K562 (cell line): Measurements from ENCODE around the gene DOK7. TPM values are rescaled to one million over a fixed set of nuclear protein-coding genes. Genes with fewer than 3 reads are reported as not detected.
A peak's percentile ranks its signal among the peaks of the same experiment; 100 is the strongest.
"Not testable (repeated sequence)": the region's sequence is repeated elsewhere in the genome, so short reads cannot be mapped to it uniquely, and the experiment has no call there.

Experiments used
- ATAC-seq: fragments of 200-7000 bp; cut with Tn5 transposase; 3 replicates; pipeline ENCODE4 v1.9.1; 2020; ENCODE audit warnings: moderate library complexity
- BruUV-seq: library from RNA; stranded (reverse); fragments of 400-500 nt; replicated peaks from 2 replicates; lab custom pipeline; 2021; lab: Mats Ljungman, UMichigan
- CTCF ChIA-PET: fragments of 300-600 bp; formaldehyde crosslinking; extraction: SDS; loops from one replicate; lab custom pipeline; 2021; ENCODE audit warnings: low intra/inter-chr PET ratio; lab: Yijun Ruan, JAX
- POLR2A ChIA-PET: fragments of 300-600, 350-650 bp; sonication (Branson Sonifier 250); formaldehyde crosslinking; extraction: SDS; loops from one replicate; lab custom pipeline; 2021; ENCODE audit warnings: antibody characterized with exemption, inconsistent platforms; lab: Yijun Ruan, JAX
- DNase-seq, 4 experiments: peaks; one replicate each; pipeline versions ENCODE4 v3.0.0 to v3.0.0-alpha.2; 2011 to 2018; ENCODE audit warnings: low spot score in 3 of 4, mixed read lengths in 3 of 4; ENCODE audit errors: extremely low read depth in 1 of 4
- FAIRE-seq: peaks from 2 replicates; lab custom pipeline; 2011; peaks lifted over from hg19 to GRCh38; lab: Jason Lieb, UNC
- H2AFZ ChIP-seq: 2 replicates; pipeline ENCODE4 v1.6.0; 2011; ENCODE audit warnings: low read depth, low read length, control low read depth, inconsistent platforms
- H3K27ac ChIP-seq: fragments of 200-600 bp; 3 replicates; pipeline ENCODE4 v1.8.0; 2011; ENCODE audit warnings: low read depth, mild to moderate bottlenecking, control low read depth, inconsistent platforms, low read length, moderate library complexity, mixed read lengths; ENCODE audit errors: extremely low read depth
- H3K27me3 ChIP-seq, 2 experiments: fragments of 300-600 bp in 1 of 2; 2 replicates in 1 of 2; 3 replicates in 1 of 2; pipeline versions ENCODE4 v1.6.0 to v1.8.0; 2011; ENCODE audit warnings: inconsistent platforms in 2 of 2, low read length in 2 of 2, mild to moderate bottlenecking in 1 of 2, mixed read lengths in 1 of 2, moderate library complexity in 1 of 2; ENCODE audit not compliant: control insufficient read depth in 2 of 2, insufficient read depth in 2 of 2
- H3K36me3 ChIP-seq: fragments of 300-600 bp; 3 replicates; pipeline ENCODE4 v1.8.0; 2011; ENCODE audit warnings: mild to moderate bottlenecking, low read length, inconsistent platforms; ENCODE audit not compliant: control insufficient read depth, insufficient read depth
- H3K4me1 ChIP-seq, 2 experiments: fragments of 200-600 bp in 1 of 2; replicated peaks in 1 of 2; 2 replicates in 1 of 2; 3 replicates in 1 of 2; pipeline versions ENCODE4 v1.5.1 to v1.8.0; 2011; ENCODE audit warnings: inconsistent platforms in 2 of 2, low read length in 2 of 2, mild to moderate bottlenecking in 1 of 2, mixed read lengths in 1 of 2, moderate library complexity in 1 of 2; ENCODE audit not compliant: control insufficient read depth in 2 of 2, insufficient read depth in 2 of 2
- H3K4me2 ChIP-seq: 2 replicates; pipeline ENCODE4 v1.6.1; 2011; ENCODE audit warnings: low read length, control low read depth, inconsistent platforms, mixed read lengths; ENCODE audit not compliant: insufficient read depth
- H3K4me3 ChIP-seq: fragments of 200-600 bp; sonication (generic), shearing (Covaris generic); 2 replicates; pipeline ENCODE4 v1.5.1; 2016; ENCODE audit warnings: control low read depth, inconsistent platforms
- H3K79me2 ChIP-seq: fragments of 200-600 bp; 3 replicates; pipeline ENCODE4 v1.8.0; 2011; ENCODE audit warnings: low read length, inconsistent platforms; ENCODE audit not compliant: control insufficient read depth, insufficient read depth
- H3K9ac ChIP-seq, 2 experiments: 2 replicates each; pipeline versions ENCODE4 v1.6.0 to v1.6.1; 2011; ENCODE audit warnings: low read depth in 2 of 2, low read length in 2 of 2, control low read depth in 1 of 2, inconsistent platforms in 1 of 2, mild to moderate bottlenecking in 1 of 2, mixed read lengths in 1 of 2; ENCODE audit not compliant: insufficient read depth in 1 of 2
- H3K9me1 ChIP-seq: one replicate; pipeline ENCODE4 v1.6.0; 2011; ENCODE audit warnings: inconsistent platforms, mild to moderate bottlenecking, low read length, moderate library complexity; ENCODE audit not compliant: control insufficient read depth, insufficient read depth
- H3K9me3 ChIP-seq: replicated peaks from 2 replicates; pipeline ENCODE4 v1.5.1; 2011; ENCODE audit warnings: low read depth, low read length, inconsistent platforms; ENCODE audit not compliant: control insufficient read depth, insufficient read depth
- H4K20me1 ChIP-seq: replicated peaks from 2 replicates; pipeline ENCODE4 v1.6.1; 2011; ENCODE audit warnings: low read length, inconsistent platforms, mixed read lengths; ENCODE audit not compliant: control insufficient read depth, insufficient read depth
- ATF1 ChIP-seq, 2 experiments: fragments of 450-650 bp in 1 of 2; IDR thresholded peaks; 2 replicates each; pipeline ENCODE4 v1.6.1; 2016; ENCODE audit warnings: missing compliant biosample characterization in 1 of 2, missing genetic modification characterization in 1 of 2
- CBX3 ChIP-seq, 2 experiments: IDR thresholded peaks; 1 replicate in 1 of 2; 2 replicates in 1 of 2; pipeline ENCODE4 v1.6.1; 2012; ENCODE audit warnings: inconsistent platforms in 2 of 2, low read length in 2 of 2, borderline replicate concordance in 1 of 2, control low read depth in 1 of 2
- CTBP1 ChIP-seq: fragments of 450-650 bp; IDR thresholded peaks from 2 replicates; pipeline ENCODE4 v1.6.1; 2016; ENCODE audit warnings: borderline replicate concordance
- EHMT2 ChIP-seq: fragments of 450-650 bp; IDR thresholded peaks from 2 replicates; pipeline ENCODE4 v1.6.1; 2018; ENCODE audit warnings: antibody characterized with exemption
- KAT2B ChIP-seq: IDR thresholded peaks from one replicate; pipeline ENCODE4 v1.6.1; 2012; ENCODE audit warnings: low read depth, mild to moderate bottlenecking, control low read depth, inconsistent platforms, low read length, moderate library complexity
- KAT8 ChIP-seq: fragments of 450-650 bp; IDR thresholded peaks from 2 replicates; pipeline ENCODE4 v1.6.1; 2016; ENCODE audit warnings: low read depth, mild to moderate bottlenecking
- PHF20 ChIP-seq: fragments of 450-650 bp; IDR thresholded peaks from 2 replicates; pipeline ENCODE4 v1.6.1; 2018; ENCODE audit not compliant: partially characterized antibody
- SMC3 ChIP-seq: conservative IDR thresholded peaks from 2 replicates; pipeline ENCODE4 v1.6.1; 2011; ENCODE audit warnings: low read depth, low read length, improper control_type of control experiment; ENCODE audit not compliant: insufficient read depth
- WGBS: fragments of 100-300 bp; shearing (Covaris generic); methylation state at CpG from one replicate; pipeline ENCODE4 v1.1.6; 2016; ENCODE audit warnings: low coverage, mixed read lengths; ENCODE audit not compliant: insufficient coverage; ENCODE audit errors: missing lambda C conversion rate; 5-methylcytosine and 5-hydroxymethylcytosine counted together
- in situ Hi-C: fragments of 300-500 bp; cut with MboI; formaldehyde crosslinking; loops from 4 replicates; pipeline ENCODE4 v1.15.0; 2018; ENCODE audit warnings: inconsistent platforms, mixed read lengths
- intact Hi-C: fragments of 100-400 bp; cut with micrococcal nuclease; formaldehyde crosslinking; loops from 2 replicates; pipeline ENCODE4 v1.14.2; 2022
- polyA plus RNA-seq, 8 experiments: library from polyadenylated mRNA; depleted of rRNA in 4 of 8; stranded (reverse) in 5 of 8; unstranded in 3 of 8; fragments of >200 nt; fragmentation: Nextera tagmentation in 2 of 8; fragmentation: Illumina TruSeq in 1 of 8; extraction: Ambion mirVana in 2 of 8; extraction: Trizol in 1 of 8; gene quantifications; 2 replicates each; pipeline versions ENCODE4 v1.2.1 to v1.2.3, GENCODE V29; 2011 to 2014; ENCODE audit warnings: inconsistent platforms in 1 of 8, missing spikeins in 1 of 8
- total RNA-seq, 7 experiments: library from RNA; depleted of rRNA in 6 of 7; stranded (reverse); fragments of >200 nt in 6 of 7; fragmentation: Illumina TruSeq in 2 of 7; extraction: Trizol in 2 of 7; gene quantifications; 2 replicates each; pipeline versions ENCODE4 v1.2.1 to v1.2.3, GENCODE V29; 2011 to 2021; ENCODE audit warnings: low replicate concordance in 1 of 7
- TF ChIP-seq, protein P1 (sequence below): fragments of 250-450 bp; sonication (Bioruptor Pico); IDR thresholded peaks from 2 replicates; pipeline ENCODE4 v1.4.0; 2020; ENCODE audit warnings: mild to moderate bottlenecking, moderate library complexity

The DOK7 gene
- total and polyA plus RNA-seq, 9 of the 15 experiments (the other 6 are each of a cell fraction or from before 2014, with no cell fraction given): not detected

DNA sequence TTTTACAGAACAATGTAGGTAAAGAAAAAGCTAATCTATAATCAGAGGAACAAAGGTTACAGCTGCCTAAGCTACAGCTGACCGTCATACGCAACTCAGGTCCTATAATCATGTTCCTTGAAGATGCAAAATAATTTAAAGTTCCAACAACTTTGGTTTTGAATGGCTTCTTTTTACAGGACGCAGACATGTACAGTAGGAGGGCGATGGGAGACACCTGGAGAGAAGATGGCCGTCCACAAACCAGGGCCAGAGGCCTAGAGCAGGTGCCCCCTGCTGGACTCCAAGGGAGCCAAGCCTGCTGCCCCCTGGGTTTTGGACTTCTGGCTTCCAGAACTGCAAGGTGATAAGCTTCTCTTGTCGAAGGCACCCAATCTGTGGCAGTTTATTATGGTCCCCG lies 10.7 kb upstream of the DOK7 start (continued):
- TF ChIP-seq ATF1 (CRISPR knock-in tag; IDR thresholded peaks at IDR 0.05) (no peak), ATF1 (tag; IDR thresholded peaks at IDR 0.05) (no peak), KAT8 (0 out of 2 replicates have a peak, but pooled peaks have one; percentile 39), CBX3 (IDR thresholded peaks at IDR 0.05; ENCODE audit: borderline replicate concordance in 1 of 2, low read length in 2 of 2) (peak in 1 of 2 experiments; percentile 58; a peak in 1 of 3 replicates), SMC3 (peak; percentile 40; the same call in 1 of the 2 replicates), EHMT2 (peak; percentile 85; the same call in 1 of the 2 replicates), CTBP1 (peak; percentile 47; the same call in 1 of the 2 replicates), PHF20 (no peak), KAT2B (peak; percentile 68)
- TF ChIP-seq, protein P1, sequence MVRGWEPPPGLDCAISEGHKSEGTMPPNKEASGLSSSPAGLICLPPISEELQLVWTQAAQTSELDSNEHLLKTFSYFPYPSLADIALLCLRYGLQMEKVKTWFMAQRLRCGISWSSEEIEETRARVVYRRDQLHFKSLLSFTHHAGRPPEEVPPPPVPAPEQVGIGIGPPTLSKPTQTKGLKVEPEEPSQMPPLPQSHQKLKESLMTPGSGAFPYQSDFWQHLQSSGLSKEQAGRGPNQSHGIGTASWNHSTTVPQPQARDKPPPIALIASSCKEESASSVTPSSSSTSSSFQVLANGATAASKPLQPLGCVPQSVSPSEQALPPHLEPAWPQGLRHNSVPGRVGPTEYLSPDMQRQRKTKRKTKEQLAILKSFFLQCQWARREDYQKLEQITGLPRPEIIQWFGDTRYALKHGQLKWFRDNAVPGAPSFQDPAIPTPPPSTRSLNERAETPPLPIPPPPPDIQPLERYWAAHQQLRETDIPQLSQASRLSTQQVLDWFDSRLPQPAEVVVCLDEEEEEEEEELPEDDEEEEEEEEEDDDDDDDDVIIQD (CRISPR knock-in tag): no peak

DNA sequence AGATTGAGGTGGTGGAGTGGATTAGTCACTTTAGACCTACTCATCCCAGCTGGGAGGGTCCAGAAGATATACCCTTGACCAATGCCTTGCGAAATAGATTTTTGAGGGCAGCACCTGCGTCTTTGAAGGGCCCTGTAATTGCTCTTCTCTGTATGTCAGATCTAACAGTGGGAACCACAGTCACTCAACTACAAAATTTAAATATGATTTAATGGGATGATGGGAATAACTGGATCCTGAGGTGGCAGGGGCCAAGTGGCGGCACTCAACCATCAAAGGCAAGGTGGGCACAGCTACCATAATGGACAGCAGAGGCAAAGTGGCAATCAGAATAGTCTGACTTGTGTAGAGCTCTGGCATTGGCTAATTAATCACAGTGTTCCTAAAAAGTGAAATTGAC lies 7.5 kb upstream of the DOK7 start:
- WGBS: 0% methylated on average over 3 of the region's 3 CpGs
- H3K27ac ChIP-seq, CTCF ChIA-PET, in situ Hi-C loops, H3K36me3 ChIP-seq, H2AFZ ChIP-seq, BruUV-seq, H3K4me1 ChIP-seq, H4K20me1 ChIP-seq, FAIRE-seq, H3K9ac ChIP-seq, DNase-seq, H3K4me3 ChIP-seq, H3K9me3 ChIP-seq, H3K4me2 ChIP-seq, intact Hi-C loops, ATAC-seq, H3K79me2 ChIP-seq, H3K9me1 ChIP-seq: not testable (repeated sequence)
- POLR2A ChIA-PET: interaction anchor here (0.7 kb wide), 1 partner anchor 9 kb away, joined by 3 read pairs; no protein-coding TSS in a partner anchor
- H3K27me3 ChIP-seq: peaks cover 4 to 17% of the 10 kb centered on the region in 2 experiments; a peak in 3 of 5 replicates
